MM.1S (cell line): ENCODE measurements around the gene PGF.

Experiments
- DNase-seq: peaks from one replicate; pipeline ENCODE4 v3.0.0-alpha.2; 2015
- H2AFZ ChIP-seq: fragments of 300-600 bp; sonication (generic); 2 replicates; pipeline ENCODE4 v1.6.0; 2016; ENCODE audit warnings: antibody characterized with exemption, low read length
- H3F3A ChIP-seq: fragments of 300-600 bp; sonication (generic); 2 replicates; pipeline ENCODE4 v1.6.1; 2016; ENCODE audit warnings: mild to moderate bottlenecking, antibody characterized with exemption, low read length, moderate library complexity, mixed read lengths; ENCODE audit not compliant: insufficient read depth
- H3K27ac ChIP-seq: fragments of 300-600 bp; sonication (generic); 2 replicates; pipeline ENCODE4 v1.5.1; 2016; ENCODE audit warnings: mild to moderate bottlenecking, low read length
- H3K27me3 ChIP-seq: fragments of 300-600 bp; sonication (generic); replicated peaks from 2 replicates; pipeline ENCODE4 v1.6.0; 2016; ENCODE audit warnings: low read length; ENCODE audit not compliant: insufficient read depth
- H3K36me3 ChIP-seq: fragments of 300-600 bp; sonication (generic); replicated peaks from 2 replicates; pipeline ENCODE4 v1.6.1; 2016; ENCODE audit warnings: mild to moderate bottlenecking, low read length, mixed read lengths; ENCODE audit not compliant: insufficient read depth
- H3K4me1 ChIP-seq: fragments of 300-600 bp; sonication (generic); 2 replicates; pipeline ENCODE4 v1.6.1; 2016; ENCODE audit warnings: low read length, mixed read lengths
- H3K4me2 ChIP-seq: fragments of 300-600 bp; sonication (generic); 2 replicates; pipeline ENCODE4 v1.6.0; 2016; ENCODE audit warnings: low read depth, low read length
- H3K4me3 ChIP-seq: fragments of 300-600 bp; sonication (generic); 2 replicates; pipeline ENCODE4 v1.5.1; 2016; ENCODE audit warnings: low read length, mixed read lengths
- H3K79me2 ChIP-seq: fragments of 300-600 bp; sonication (generic); 2 replicates; pipeline ENCODE4 v1.6.1; 2016; ENCODE audit warnings: mixed run types, low read length, mixed read lengths
- H3K9ac ChIP-seq: fragments of 300-600 bp; sonication (generic); 2 replicates; pipeline ENCODE4 v1.6.1; 2016; ENCODE audit warnings: low read length, mixed read lengths
- H3K9me2 ChIP-seq: fragments of 300-600 bp; sonication (generic); replicated peaks from 2 replicates; pipeline ENCODE4 v1.6.1; 2016; ENCODE audit warnings: mild to moderate bottlenecking, low read length, mixed read lengths; ENCODE audit not compliant: insufficient read depth
- H3K9me3 ChIP-seq: fragments of 300-600 bp; sonication (generic); replicated peaks from 2 replicates; pipeline ENCODE4 v1.6.1; 2016; ENCODE audit warnings: mild to moderate bottlenecking, low read length, mixed read lengths; ENCODE audit not compliant: insufficient read depth
- H4K20me1 ChIP-seq: fragments of 300-600 bp; sonication (generic); 2 replicates; pipeline ENCODE4 v1.6.1; 2016; ENCODE audit warnings: mild to moderate bottlenecking, low read length, moderate library complexity, mixed read lengths; ENCODE audit not compliant: insufficient read depth
- CTCF ChIP-seq: fragments of 300-600 bp; sonication (generic); IDR thresholded peaks from 2 replicates; pipeline ENCODE4 v1.5.1; 2016; ENCODE audit warnings: antibody characterized with exemption, low read length, mixed read lengths
- EZH2 ChIP-seq: fragments of 300-600 bp; sonication (generic); optimal IDR thresholded peaks from 2 replicates; pipeline ENCODE3; 2017; ENCODE audit warnings: low read depth, mild to moderate bottlenecking, antibody characterized with exemption, low read length, mixed read lengths
- EZH2phosphoT487 ChIP-seq: fragments of 300-600 bp; sonication (generic); IDR thresholded peaks from 2 replicates; pipeline ENCODE4 v1.6.1; 2018; ENCODE audit warnings: antibody characterized with exemption, low read length

The PGF gene

GRCh38 chr14:74982661-74983060 lies 27.3 kb upstream of the PGF start:
- no peaks in the 10 kb centered on the region for H3F3A ChIP-seq
- no peaks in the 10 kb centered on the region for H3K4me1 ChIP-seq
- no peaks in the 10 kb centered on the region for H3K9me2 ChIP-seq
- TF ChIP-seq EZH2phosphoT487, result no peak
- no peak for TF ChIP-seq CTCF
- no peak for TF ChIP-seq EZH2
- H3K27me3 ChIP-seq, result no peaks in the 10 kb centered on the region
- H3K4me3 ChIP-seq, result no peak overlapping the region
- no peak for DNase-seq
- no peaks in the 10 kb centered on the region for H3K79me2 ChIP-seq
- H4K20me1 ChIP-seq, result no peaks in the 10 kb centered on the region
- H3K27ac ChIP-seq, result no peak overlapping the region
- no peak overlapping the region for H2AFZ ChIP-seq
- no peaks in the 10 kb centered on the region for H3K9me3 ChIP-seq
- H3K9ac ChIP-seq, result no peak overlapping the region
- H3K4me2 ChIP-seq, result no peak overlapping the region
- no peaks in the 10 kb centered on the region for H3K36me3 ChIP-seq

- Histone ChIP-seq H3K79me2 (no peaks in the 10 kb centered on the region), H4K20me1 (no peaks in the 10 kb centered on the region), H3K27ac (no peak overlapping the region), H3K36me3 (no peaks in the 10 kb centered on the region), H2AFZ (no peak overlapping the region), H3K9me2 (no peaks in the 10 kb centered on the region), H3K27me3 (no peaks in the 10 kb centered on the region), H3K4me1 (no peaks in the 10 kb centered on the region), H3F3A (no peaks in the 10 kb centered on the region), H3K9me3 (no peaks in the 10 kb centered on the region), H3K4me2 (no peak overlapping the region), H3K9ac (no peak overlapping the region), H3K4me3 (no peak overlapping the region)
- no peak for DNase-seq
- TF ChIP-seq EZH2 (no peak), CTCF (no peak), EZH2phosphoT487 (no peak)
Measured at GRCh38 chr14:74981833-74982232, 26.4 kb upstream of the PGF start.

GRCh38 chr14:74981462-74981782 lies 26.0 kb upstream of the PGF start:
- Histone ChIP-seq H3F3A (no peaks in the 10 kb centered on the region), H3K4me1 (no peaks in the 10 kb centered on the region), H4K20me1 (no peaks in the 10 kb centered on the region), H3K36me3 (no peaks in the 10 kb centered on the region), H3K4me3 (no peak overlapping the region), H3K79me2 (no peaks in the 10 kb centered on the region), H3K9me2 (no peaks in the 10 kb centered on the region), H3K4me2 (no peak overlapping the region), H3K27ac (no peak overlapping the region), H2AFZ (no peak overlapping the region), H3K9me3 (no peaks in the 10 kb centered on the region), H3K27me3 (no peaks in the 10 kb centered on the region), H3K9ac (no peak overlapping the region)
- TF ChIP-seq EZH2phosphoT487, result no peak
- TF ChIP-seq EZH2, result no peak
- TF ChIP-seq CTCF, result no peak
- DNase-seq, result no peak
